Upper lobe of right lung (tissue), 1 donor: ENCODE data around the gene SYPL2. TPM values are rescaled to one million over a fixed set of nuclear protein-coding genes. Genes with fewer than 3 reads are reported as not detected.

Experiments used
- ATAC-seq: fragments of 200-7000 bp; cut with Tn5 transposase; one replicate; pipeline ENCODE4 v1.9.1; 2020; ENCODE audit warnings: mild to moderate bottlenecking, moderate library complexity
- DNase-seq: peaks from one replicate; pipeline ENCODE4 v3.0.0-alpha.2; 2020
- H3K27ac ChIP-seq: fragments of 200-600 bp; one replicate; pipeline ENCODE4 v1.8.0; 2022
- H3K27me3 ChIP-seq: fragments of 200-600 bp; one replicate; pipeline ENCODE4 v1.8.0; 2022; ENCODE audit warnings: mild to moderate bottlenecking
- H3K36me3 ChIP-seq: fragments of 200-600 bp; one replicate; pipeline ENCODE4 v1.8.0; 2022
- H3K4me1 ChIP-seq: fragments of 200-600 bp; one replicate; pipeline ENCODE4 v1.8.0; 2022
- H3K4me3 ChIP-seq: fragments of 200-600 bp; one replicate; pipeline ENCODE4 v1.8.0; 2022; ENCODE audit warnings: mild to moderate bottlenecking
- H3K9me3 ChIP-seq: fragments of 200-600 bp; one replicate; pipeline ENCODE4 v1.8.0; 2022
- intact Hi-C: fragments of 100-400 bp; cut with DNase I; formaldehyde crosslinking; loops from one replicate; pipeline ENCODE4 v1.11.0; 2022
- total RNA-seq: library from RNA; stranded (reverse); fragmentation: NEBNext Ultra II Directional; extraction: Animal tissue kit (Norgen Biotek cat#: 25700); gene quantifications from one replicate; pipeline ENCODE4 v1.2.1, GENCODE V29; 2021
- TF ChIP-seq, protein P1 (sequence below): fragments of 200-600 bp; IDR thresholded peaks from one replicate; pipeline ENCODE4 v1.8.0; 2022; ENCODE audit warnings: antibody characterized with exemption
- donor health status: DM: no; HTN: yes; CAD: no; lungs with severe emphysema.

The SYPL2 gene
- total RNA-seq, 1 donor from 2014 or later = 3.1 TPM

DNA sequence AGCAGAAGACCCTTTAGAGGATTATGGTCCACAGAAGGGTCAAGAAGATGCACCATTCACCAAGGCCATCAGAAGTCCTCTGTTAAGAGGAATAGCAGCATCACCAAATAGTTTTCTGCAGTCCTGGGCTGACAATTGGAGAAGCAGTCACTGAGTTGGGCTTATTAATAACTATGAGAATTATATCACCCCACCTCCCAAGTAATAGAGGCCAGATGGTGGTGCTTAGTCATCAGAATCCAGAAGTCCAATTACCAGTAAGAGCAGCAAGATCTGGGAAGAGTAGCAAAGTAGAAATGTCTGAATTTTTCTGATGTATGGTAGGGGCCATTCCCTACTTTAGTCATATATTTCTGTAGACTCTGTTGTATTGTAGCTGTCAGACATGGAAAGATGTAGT lies 34.0 kb upstream of the SYPL2 start:
- no peak for ATAC-seq
- TF ChIP-seq, protein P1, sequence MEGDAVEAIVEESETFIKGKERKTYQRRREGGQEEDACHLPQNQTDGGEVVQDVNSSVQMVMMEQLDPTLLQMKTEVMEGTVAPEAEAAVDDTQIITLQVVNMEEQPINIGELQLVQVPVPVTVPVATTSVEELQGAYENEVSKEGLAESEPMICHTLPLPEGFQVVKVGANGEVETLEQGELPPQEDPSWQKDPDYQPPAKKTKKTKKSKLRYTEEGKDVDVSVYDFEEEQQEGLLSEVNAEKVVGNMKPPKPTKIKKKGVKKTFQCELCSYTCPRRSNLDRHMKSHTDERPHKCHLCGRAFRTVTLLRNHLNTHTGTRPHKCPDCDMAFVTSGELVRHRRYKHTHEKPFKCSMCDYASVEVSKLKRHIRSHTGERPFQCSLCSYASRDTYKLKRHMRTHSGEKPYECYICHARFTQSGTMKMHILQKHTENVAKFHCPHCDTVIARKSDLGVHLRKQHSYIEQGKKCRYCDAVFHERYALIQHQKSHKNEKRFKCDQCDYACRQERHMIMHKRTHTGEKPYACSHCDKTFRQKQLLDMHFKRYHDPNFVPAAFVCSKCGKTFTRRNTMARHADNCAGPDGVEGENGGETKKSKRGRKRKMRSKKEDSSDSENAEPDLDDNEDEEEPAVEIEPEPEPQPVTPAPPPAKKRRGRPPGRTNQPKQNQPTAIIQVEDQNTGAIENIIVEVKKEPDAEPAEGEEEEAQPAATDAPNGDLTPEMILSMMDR = no peak
- no peaks in the 10 kb centered on the region for H3K9me3 ChIP-seq
- no peak for DNase-seq
- no peaks in the 10 kb centered on the region for H3K36me3 ChIP-seq
- no peaks in the 10 kb centered on the region for H3K4me1 ChIP-seq
- no peak overlapping the region for H3K4me3 ChIP-seq
- intact Hi-C loops = no loop called here
- no peaks in the 10 kb centered on the region for H3K27me3 ChIP-seq
- H3K27ac ChIP-seq = no peak overlapping the region

DNA sequence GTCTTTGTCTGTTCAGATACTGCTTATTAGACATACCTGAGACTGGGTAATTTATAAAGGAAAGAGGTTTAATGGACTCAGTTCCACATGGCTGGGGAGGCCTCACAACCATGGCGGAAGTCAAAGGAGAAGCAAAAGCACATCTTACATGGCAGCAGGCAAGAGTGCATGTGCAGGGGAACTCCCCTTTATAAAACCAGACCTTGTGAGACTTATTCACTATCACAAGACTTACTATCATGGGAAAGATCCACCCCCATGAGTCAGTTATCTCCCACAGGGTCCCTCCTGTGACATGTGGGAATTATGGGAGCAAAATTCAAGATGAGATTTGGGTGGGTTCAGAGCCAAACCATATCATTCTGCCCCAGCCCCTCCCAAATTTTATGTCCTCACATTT lies 33.0 kb upstream of the SYPL2 start:
- Histone ChIP-seq H3K36me3 (no peaks in the 10 kb centered on the region), H3K4me1 (no peaks in the 10 kb centered on the region), H3K9me3 (no peaks in the 10 kb centered on the region), H3K4me3 (no peak overlapping the region), H3K27ac (no peak overlapping the region), H3K27me3 (no peaks in the 10 kb centered on the region)
- intact Hi-C loops = no loop called here
- ATAC-seq (no peak), DNase-seq (no peak)
- TF ChIP-seq, protein P1 = no peak

GRCh38 chr1:109434484-109434883 lies 31.9 kb upstream of the SYPL2 start:
- no peak for DNase-seq
- H3K4me3 ChIP-seq = no peak overlapping the region

DNA sequence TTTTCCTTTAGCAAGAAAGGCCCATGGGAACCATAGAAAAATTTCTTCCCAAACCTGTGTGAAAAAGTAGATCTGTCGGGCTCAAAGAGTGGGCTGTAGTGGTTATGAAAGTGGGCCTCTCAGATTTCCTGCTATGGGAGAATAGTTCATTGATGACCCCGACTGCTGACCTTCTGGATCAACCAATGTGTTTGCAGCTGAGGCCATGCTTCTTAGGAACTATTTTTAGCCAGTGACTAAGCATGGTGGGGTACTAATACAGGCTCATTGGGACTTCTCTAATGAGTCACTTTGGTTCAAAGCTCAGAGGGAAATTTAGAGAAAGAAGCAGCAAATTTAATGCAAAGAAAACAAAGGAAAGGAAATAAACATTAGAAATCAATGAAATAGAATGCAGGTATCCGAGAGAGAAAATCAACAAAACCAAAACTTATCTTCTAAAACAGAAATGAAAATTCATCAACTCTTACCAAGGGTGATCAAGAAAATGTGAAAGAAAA lies 27.5 kb upstream of the SYPL2 start:
- H3K27ac ChIP-seq = no peak overlapping the region
- DNase-seq (no peak), ATAC-seq (no peak)
- TF ChIP-seq, protein P1 = no peak
- H3K27me3 ChIP-seq = no peaks in the 10 kb centered on the region
- no peaks in the 10 kb centered on the region for H3K9me3 ChIP-seq
- H3K36me3 ChIP-seq = no peaks in the 10 kb centered on the region
- no peak overlapping the region for H3K4me3 ChIP-seq
- H3K4me1 ChIP-seq = no peaks in the 10 kb centered on the region
- intact Hi-C loops = no loop called here

More at GRCh38 chr1:109434484-109434883, 31.9 kb upstream of the SYPL2 start:
- H3K27ac ChIP-seq = no peak overlapping the region
- H3K4me1 ChIP-seq = no peaks in the 10 kb centered on the region
- H3K9me3 ChIP-seq = no peaks in the 10 kb centered on the region
- intact Hi-C loops = no loop called here
- no peak for ATAC-seq
- TF ChIP-seq, protein P1 = no peak
- H3K36me3 ChIP-seq = no peaks in the 10 kb centered on the region
- no peaks in the 10 kb centered on the region for H3K27me3 ChIP-seq

- Histone ChIP-seq H3K27ac (no peak overlapping the region), H3K36me3 (no peaks in the 10 kb centered on the region), H3K9me3 (no peaks in the 10 kb centered on the region), H3K4me1 (no peaks in the 10 kb centered on the region), H3K27me3 (peaks cover 3% of the 10 kb centered on the region), H3K4me3 (no peak overlapping the region)
- no peak for DNase-seq
- ATAC-seq = no peak
- TF ChIP-seq, protein P1 = no peak
- intact Hi-C loops = no loop called here
Observed at GRCh38 chr1:109441069-109441468, 25.3 kb upstream of the SYPL2 start.

- no peaks in the 10 kb centered on the region for H3K4me1 ChIP-seq
- ATAC-seq = no peak
- H3K9me3 ChIP-seq = no peaks in the 10 kb centered on the region
- DNase-seq = no peak
- H3K27me3 ChIP-seq = peaks cover 3% of the 10 kb centered on the region
- no peak overlapping the region for H3K4me3 ChIP-seq
- no peaks in the 10 kb centered on the region for H3K36me3 ChIP-seq
- intact Hi-C loops = no loop called here
- no peak overlapping the region for H3K27ac ChIP-seq
- TF ChIP-seq, protein P1 = no peak
Observed at GRCh38 chr1:109443476-109443875, 22.9 kb upstream of the SYPL2 start.
